ENCODE results near the gene RSRC2.
"Not testable (repeated sequence)": the region's sequence is repeated elsewhere in the genome, so short reads cannot be mapped to it uniquely, and the experiment has no call there.

Gene RSRC2

GRCh38 chr12:122526683-122527477, at the start of gene RSRC2, which contains the start of gene KNTC1:
RSRC2 (minus strand) TSS chr12:122526936; CDS start chr12:122526853, 83 bp downstream.
KNTC1 (plus strand) TSS chr12:122527249; CDS start chr12:122530064, 2,815 bp downstream.
- peak; percentile 99 for DNase-seq

- no peak for DNase-seq
These were observed 45.1 kb upstream of the RSRC2 start for GRCh38 chr12:122571821-122572220.

GRCh38 chr12:122570006-122570405, 43.3 kb upstream of the RSRC2 start:
- not testable (repeated sequence) for DNase-seq

GRCh38 chr12:122569288-122569687, 42.6 kb upstream of the RSRC2 start:
- no peak for DNase-seq

GRCh38 chr12:122566816-122567215, 40.1 kb upstream of the RSRC2 start:
- DNase-seq: not testable (repeated sequence)

DNA sequence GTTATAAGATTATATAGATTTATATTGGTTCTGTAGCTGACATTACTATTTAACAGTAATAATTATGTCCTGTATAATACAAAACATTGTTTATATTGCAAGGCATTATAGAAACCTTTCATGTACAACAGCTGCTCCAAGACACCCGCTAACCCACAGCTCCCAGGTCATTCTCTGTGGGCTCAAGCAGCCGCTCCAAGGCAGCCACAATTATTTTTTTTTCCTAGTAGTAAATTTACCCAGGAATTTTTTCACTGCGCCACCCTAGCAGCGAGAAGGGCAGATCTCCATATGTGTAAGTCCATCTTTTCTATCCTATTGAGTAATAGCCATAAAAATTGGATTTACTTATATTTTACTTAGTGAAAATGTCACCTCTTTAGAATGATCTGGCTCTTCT, 36.6 kb upstream of the RSRC2 start:
- no peak for DNase-seq

GRCh38 chr12:122560138-122560537, 33.4 kb upstream of the RSRC2 start:
- no peak for DNase-seq

DNA sequence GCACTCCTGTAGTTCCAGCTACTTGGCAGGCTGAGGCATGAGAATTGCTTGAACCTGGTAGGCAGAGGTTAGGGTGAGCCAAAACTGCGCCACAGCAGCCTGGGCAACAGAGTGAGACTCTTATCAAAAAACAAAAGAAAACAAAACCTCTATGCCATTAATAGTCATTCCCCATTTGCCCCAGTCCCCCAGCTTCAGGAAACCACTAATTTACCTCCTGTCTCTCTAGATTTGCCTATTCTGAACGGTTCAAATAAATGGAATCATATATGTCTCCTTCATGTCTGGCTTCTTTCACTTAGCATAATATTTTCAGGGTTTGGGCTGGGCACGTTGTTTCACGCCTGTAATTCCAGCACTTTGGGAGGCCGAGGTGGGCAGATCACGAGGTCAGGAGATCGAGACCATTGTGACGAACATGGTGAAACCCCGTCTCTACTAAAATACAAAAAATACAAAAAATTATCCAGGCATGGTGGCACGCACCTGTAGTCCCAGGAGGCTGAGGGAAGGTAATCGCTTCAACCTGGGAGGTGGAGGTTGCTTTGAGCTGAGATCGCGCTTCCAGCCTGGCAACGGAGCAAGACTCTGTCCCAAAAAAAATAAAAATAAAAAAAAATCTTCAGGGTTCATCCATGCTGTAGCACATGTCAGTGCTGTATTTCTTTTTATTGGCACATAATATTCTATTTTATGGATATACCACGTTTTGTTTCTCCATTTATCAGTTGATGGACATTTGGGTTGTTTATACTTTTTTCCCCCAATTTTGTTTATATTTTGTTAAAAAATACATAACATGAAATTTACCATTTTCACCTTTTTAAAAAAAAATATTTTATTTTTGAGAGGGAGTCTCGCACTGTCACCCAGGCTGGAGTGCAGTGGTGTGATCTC, 32.3 kb upstream of the RSRC2 start:
- no peak for DNase-seq

DNA sequence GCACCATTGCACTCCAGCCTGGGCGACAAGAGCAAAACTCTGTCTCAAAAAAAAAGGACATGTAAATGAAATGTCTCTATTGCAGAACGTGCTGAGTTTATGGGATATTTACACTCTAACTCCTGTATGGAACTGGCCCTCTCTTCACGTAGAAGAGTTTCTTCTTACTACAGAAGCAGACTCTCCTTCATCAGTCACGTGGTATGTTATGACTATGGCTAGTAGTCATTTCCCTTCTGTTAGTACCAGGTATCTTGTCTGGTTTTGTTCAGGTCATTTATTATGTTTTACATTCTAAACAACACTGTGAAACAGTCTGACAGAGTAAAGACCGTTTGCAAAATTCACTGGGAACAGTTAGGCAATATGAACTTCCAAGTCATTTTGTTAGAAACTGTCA, 20.6 kb upstream of the RSRC2 start:
- no peak for DNase-seq

DNA sequence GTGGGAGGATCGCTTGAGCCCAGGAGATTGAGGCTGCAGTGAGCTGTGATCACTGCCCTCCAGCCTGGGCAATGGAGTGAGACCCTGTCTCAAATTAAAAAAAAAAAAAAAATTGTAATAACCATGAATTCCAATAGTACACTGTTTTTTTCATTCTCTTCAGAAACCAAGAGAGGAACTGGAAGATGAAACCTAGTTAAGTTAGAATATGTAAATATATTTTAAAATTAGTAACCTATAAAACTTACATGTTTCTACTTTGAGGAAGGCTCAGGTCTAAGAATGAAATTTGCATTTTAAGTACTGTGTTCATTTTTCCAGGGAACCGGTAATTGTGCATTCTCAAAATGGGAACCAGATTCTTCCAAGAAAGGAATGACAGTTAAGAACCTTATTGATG, 19.1 kb upstream of the RSRC2 start:
- DNase-seq: no peak

- no peak for DNase-seq
These were observed 17.8 kb upstream of the RSRC2 start for GRCh38 chr12:122544537-122544936.

GRCh38 chr12:122538496-122538895, 11.8 kb upstream of the RSRC2 start:
- no peak for DNase-seq

- no peak for DNase-seq
These were observed 10.3 kb upstream of the RSRC2 start for GRCh38 chr12:122537021-122537420.

- DNase-seq: no peak
These were observed 7.1 kb upstream of the RSRC2 start for GRCh38 chr12:122533856-122534255.

DNA sequence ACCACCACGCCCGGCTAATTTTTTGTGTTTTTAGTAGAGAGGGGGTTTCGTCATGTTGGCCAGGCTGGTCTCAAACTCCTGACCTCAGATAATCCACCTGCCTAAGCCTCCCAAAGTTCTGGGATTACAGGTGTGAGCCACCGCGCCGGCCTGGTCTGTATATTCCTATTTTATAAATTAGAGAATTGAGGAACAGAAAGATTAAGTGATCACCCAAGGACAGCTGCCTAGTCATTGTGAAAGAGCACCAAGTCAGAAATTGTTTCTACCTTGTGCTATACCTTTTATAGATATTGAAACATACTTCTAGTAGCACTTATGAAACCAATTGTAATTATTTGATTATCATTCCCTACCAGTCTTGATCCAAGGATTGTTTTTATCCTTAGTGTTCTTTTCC, 2.3 kb upstream of the RSRC2 start:
- no peak for DNase-seq

DNA sequence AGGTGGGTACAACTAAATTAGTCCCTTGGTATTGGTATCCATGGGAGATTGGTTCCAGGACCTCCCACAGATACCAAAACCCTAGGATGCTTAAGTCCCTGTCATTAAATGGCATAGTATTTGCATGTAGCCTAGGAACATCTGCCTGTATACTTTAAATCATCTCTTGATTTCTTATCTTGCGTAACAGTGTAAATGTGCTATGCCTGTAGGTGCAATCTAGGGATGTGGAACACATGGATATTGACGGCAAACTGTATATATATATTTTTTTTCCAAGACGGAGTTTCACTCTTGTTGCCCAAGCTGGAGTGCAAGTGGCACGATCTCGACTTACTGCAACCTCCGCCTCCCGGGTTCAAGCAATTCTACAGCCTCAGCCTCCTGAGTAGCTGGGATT, 1.8 kb upstream of the RSRC2 start:
- DNase-seq: no peak

GRCh38 chr12:122527478-122527944, 775 bp upstream of the RSRC2 start:
- DNase-seq: no peak

- DNase-seq: peak; percentile 16
These were observed 2.7 kb downstream of the RSRC2 start for GRCh38 chr12:122523846-122524718.

- no peak for DNase-seq
These were observed 3.5 kb downstream of the RSRC2 start for GRCh38 chr12:122523280-122523679.

- no peak for DNase-seq
These were observed 6.1 kb downstream of the RSRC2 start for GRCh38 chr12:122520676-122521075.

DNA sequence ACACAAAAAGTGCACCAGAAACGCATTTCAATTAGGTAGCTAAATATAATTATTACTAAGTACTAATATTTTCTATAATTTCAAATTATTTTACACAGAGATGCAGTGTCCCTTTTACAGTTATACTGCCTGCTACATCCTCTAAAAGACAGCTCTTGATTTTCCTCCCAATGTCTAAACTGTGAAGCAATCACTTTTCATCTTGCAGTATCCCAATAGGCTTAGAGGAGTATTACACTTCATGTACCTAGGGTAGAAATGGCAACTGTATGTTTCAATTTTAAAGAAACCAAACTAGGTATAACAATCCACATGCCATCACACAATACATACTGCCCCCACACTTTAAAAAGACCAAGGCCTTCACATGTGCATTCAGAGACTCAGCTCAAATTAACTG, 7.3 kb downstream of the RSRC2 start:
- DNase-seq: no peak

DNA sequence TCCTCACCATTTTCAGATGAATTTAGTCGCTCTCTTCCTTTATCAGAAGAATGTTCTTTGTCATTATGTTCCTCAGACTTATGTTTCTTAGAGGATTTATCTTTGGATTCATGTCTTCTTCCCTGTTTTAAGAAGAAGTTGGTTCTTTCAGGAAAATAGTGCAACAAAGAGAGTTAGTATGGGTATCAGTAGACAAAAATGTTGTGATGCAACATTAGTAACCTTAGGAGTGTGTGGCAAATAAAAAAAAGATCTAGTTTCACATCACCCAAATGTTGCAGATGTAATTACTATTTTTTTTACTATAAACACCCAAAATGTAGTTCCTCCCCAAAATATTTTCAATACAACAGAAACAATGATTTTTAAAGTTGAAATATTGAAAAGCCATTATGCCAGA, 7.8 kb downstream of the RSRC2 start:
- DNase-seq: no peak

GRCh38 chr12:122517877-122518276, 8.9 kb downstream of the RSRC2 start:
- no peak for DNase-seq
